Stromal cell of bone marrow (primary cell): ENCODE data around the gene PDE4D.

Experiments
- DNase-seq: peaks from one replicate; pipeline ENCODE4 v3.0.0-alpha.2; 2012; ENCODE audit warnings: low read depth

PDE4D gene

GRCh38 chr5:59137846-59138245 is 755.7 kb downstream of the PDE4D start:
- no peak for DNase-seq

- DNase-seq = no peak
Observed at GRCh38 chr5:59136549-59136948, 757.0 kb downstream of the PDE4D start.

- no peak for DNase-seq
Observed at GRCh38 chr5:59134471-59135163, 758.9 kb downstream of the PDE4D start.

GRCh38 chr5:59133764-59134261 is 759.7 kb downstream of the PDE4D start:
- DNase-seq = peak; percentile 87

GRCh38 chr5:59132131-59132530 is 761.4 kb downstream of the PDE4D start:
- no peak for DNase-seq

- DNase-seq = no peak
Observed at GRCh38 chr5:59130431-59130830, 763.1 kb downstream of the PDE4D start.

- DNase-seq = no peak
Observed at GRCh38 chr5:59128646-59129290, 764.8 kb downstream of the PDE4D start.

- DNase-seq = no peak
Observed at GRCh38 chr5:59126708-59127573, 766.6 kb downstream of the PDE4D start.

GRCh38 chr5:59126016-59126707 is 767.4 kb downstream of the PDE4D start:
- no peak for DNase-seq

- no peak for DNase-seq
Observed at GRCh38 chr5:59125011-59125961, 768.2 kb downstream of the PDE4D start.

GRCh38 chr5:59123595-59124561 is 769.6 kb downstream of the PDE4D start:
- DNase-seq = no peak

GRCh38 chr5:59119480-59119879 is 774.0 kb downstream of the PDE4D start:
- no peak for DNase-seq

- DNase-seq = no peak
Observed at GRCh38 chr5:59117320-59117719, 776.2 kb downstream of the PDE4D start.

GRCh38 chr5:59116231-59116865 is 777.2 kb downstream of the PDE4D start:
- no peak for DNase-seq

GRCh38 chr5:59115345-59115744 is 778.2 kb downstream of the PDE4D start:
- DNase-seq = no peak

- no peak for DNase-seq
Observed at GRCh38 chr5:59109383-59109782, 784.1 kb downstream of the PDE4D start.

GRCh38 chr5:59107692-59108091 is 785.8 kb downstream of the PDE4D start:
- no peak for DNase-seq

GRCh38 chr5:59104400-59105127 is 789.0 kb downstream of the PDE4D start:
- no peak for DNase-seq

GRCh38 chr5:59103303-59103702 is 790.2 kb downstream of the PDE4D start:
- no peak for DNase-seq
